Adrenal gland (tissue), 12 donors: ENCODE measurements around the gene OTUB2. TPM values are rescaled to one million over a fixed set of nuclear protein-coding genes. Genes with fewer than 3 reads are reported as not detected.

ENCODE experiments used
- DNase-seq, 7 donors: peaks; one replicate each; pipeline ENCODE4 v3.0.0-alpha.2; 2019 to 2020
- H3K27ac ChIP-seq, 5 donors: fragments of 200-600 bp; sonication (generic) in 4 of 5; 1 replicate in 3 of 5; 2 replicates in 2 of 5; pipeline versions ENCODE4 v1.5.1 to v1.8.0; 2016 to 2020; ENCODE audit warnings: mild to moderate bottlenecking in 1 of 5
- H3K27me3 ChIP-seq: fragments of 200-600 bp; 2 replicates; pipeline ENCODE4 v1.8.0; 2021
- H3K36me3 ChIP-seq, 2 donors: fragments of 200-600 bp; replicated peaks in 1 of 2; 1 replicate in 1 of 2; 2 replicates in 1 of 2; pipeline versions ENCODE4 v1.5.1 to v1.8.0; 2018 to 2022
- H3K4me1 ChIP-seq, 2 donors: fragments of 200-600 bp; replicated peaks in 1 of 2; 1 replicate in 1 of 2; 2 replicates in 1 of 2; pipeline versions ENCODE4 v1.5.1 to v1.8.0; 2018 to 2021
- H3K4me3 ChIP-seq, 4 donors: fragments of 200-600 bp; sonication (generic) in 3 of 4; one replicate each; pipeline ENCODE4 v1.5.1; 2016 to 2018
- H3K9me3 ChIP-seq, 3 donors: fragments of 200-600 bp; sonication (generic) in 1 of 3; replicated peaks in 1 of 3; 1 replicate in 2 of 3; 2 replicates in 1 of 3; pipeline versions ENCODE4 v1.5.1 to v1.8.0; 2016 to 2021
- CTCF ChIP-seq, 6 experiments: fragments of 450-650 bp in 4 of 6; fragments of 200-600 bp in 2 of 6; sonication (generic) in 1 of 6; IDR thresholded peaks; 1 replicate in 5 of 6; 2 replicates in 1 of 6; pipeline versions ENCODE4 v1.5.1 to v1.8.0; 2016 to 2021; ENCODE audit warnings: antibody characterized with exemption in 6 of 6, mild to moderate bottlenecking in 2 of 6, moderate library complexity in 1 of 6
- POLR2A ChIP-seq, 2 donors: fragments of 450-650 bp; IDR thresholded peaks; one replicate each; pipeline ENCODE4 v1.6.1; 2017; ENCODE audit warnings: antibody characterized with exemption in 2 of 2, mild to moderate bottlenecking in 2 of 2, moderate library complexity in 1 of 2
- WGBS, 4 donors: extraction: QIAGEN DNeasy Blood & Tissue Kit in 2 of 4; methylation state at CpG; one replicate each; pipeline versions ENCODE4 v1.1.5 to v1.1.7; 2013 to 2017; 5-methylcytosine and 5-hydroxymethylcytosine counted together
- intact Hi-C, 2 donors: fragments of 100-400 bp; cut with DNase I; formaldehyde crosslinking; loops; one replicate each; pipeline versions ENCODE4 v1.14.1 to v1.15.0; 2022 to 2023
- polyA plus RNA-seq, 3 donors: library from polyadenylated mRNA; stranded (reverse); fragments of 200-250 nt in 2 of 3; fragments of 350-450 nt in 1 of 3; fragmentation: Illumina TruSeq in 1 of 3; extraction: RNeasy Lipid Tissue Mini Kit (QIAGEN cat#74804) in 1 of 3; gene quantifications; one replicate each; pipeline ENCODE4 v1.2.3, GENCODE V29; 2013 to 2014
- total RNA-seq, 9 donors: library from RNA; depleted of rRNA in 4 of 9; stranded (reverse); fragments of >200 nt in 4 of 9; fragments of 120-200 nt in 1 of 9; fragmentation: NEBNext Ultra II Directional in 1 of 9; extraction: Animal tissue kit (Norgen Biotek cat#: 25700) in 1 of 9; gene quantifications; one replicate each; pipeline versions ENCODE4 v1.1.0 to v1.2.4, GENCODE V29; 2013 to 2023
- donor health status: healthy with polysubstance abuse.
- donor health status: Bipolar disorder and iron deficiency.
- donor health status: DM: yes; HTN: yes; CAD: no.
- donor health status: DM: no; HTN: no; CAD: no.
- donor health status: DM: no; HTN: no; CAD: no.
- donor health status: DM: yes; HTN: yes; CAD: no.

Gene OTUB2
- total and polyA plus RNA-seq, 12 donors: 0.17 to 10.7 (median 1.5) TPM

- Histone ChIP-seq H3K9me3 (no peaks in the 10 kb centered on the region), H3K4me3 (no peak overlapping the region), H3K27ac (no peak overlapping the region), H3K36me3 (no peaks in the 10 kb centered on the region), H3K4me1 (no peaks in the 10 kb centered on the region), H3K27me3 (peaks cover 7% of the 10 kb centered on the region)
- 42 to 77% (median 62%) methylated on average over 2 to 8 of the region's 8 CpGs for WGBS, 4 donors
- intact Hi-C loops: loop anchor here in 1 of 2 donors (5.0 kb wide), 1 partner anchor 62 kb away; no protein-coding TSS in a partner anchor
- TF ChIP-seq POLR2A (IDR thresholded peaks at IDR 0.05) (no peak), CTCF (IDR thresholded peaks at IDR 0.05) (no peak)
- no peak for DNase-seq
Measured at GRCh38 chr14:94004015-94004414, 22.1 kb upstream of the OTUB2 start.

GRCh38 chr14:94005324-94006073 lies 20.6 kb upstream of the OTUB2 start:
- DNase-seq: no peak
- Histone ChIP-seq H3K4me3 (no peak overlapping the region), H3K27ac (no peak overlapping the region), H3K27me3 (peaks cover 7% of the 10 kb centered on the region), H3K36me3 (no peaks in the 10 kb centered on the region), H3K4me1 (no peaks in the 10 kb centered on the region), H3K9me3 (no peaks in the 10 kb centered on the region)
- intact Hi-C loops: no loop called here
- 53 to 58% (median 54%) methylated on average over 14 of the region's 14 CpGs for WGBS, 4 donors
- TF ChIP-seq POLR2A (IDR thresholded peaks at IDR 0.05) (no peak), CTCF (IDR thresholded peaks at IDR 0.05) (peak in 1 of 6 experiments; percentile 6)

GRCh38 chr14:94008234-94008633 lies 17.9 kb upstream of the OTUB2 start:
- Histone ChIP-seq H3K27ac (no peak overlapping the region), H3K4me1 (no peaks in the 10 kb centered on the region), H3K9me3 (no peaks in the 10 kb centered on the region), H3K4me3 (no peak overlapping the region), H3K36me3 (no peaks in the 10 kb centered on the region), H3K27me3 (no peaks in the 10 kb centered on the region)
- no peak for DNase-seq
- 50 to 72% (median 63%) methylated on average over 2 to 3 of the region's 3 CpGs for WGBS, 4 donors
- intact Hi-C loops: no loop called here
- no peak for TF ChIP-seq CTCF (IDR thresholded peaks at IDR 0.05)
- TF ChIP-seq POLR2A (IDR thresholded peaks at IDR 0.05): no peak

GRCh38 chr14:94009767-94010166 lies 16.4 kb upstream of the OTUB2 start:
- Histone ChIP-seq H3K9me3 (no peaks in the 10 kb centered on the region), H3K4me1 (no peaks in the 10 kb centered on the region), H3K27me3 (no peaks in the 10 kb centered on the region), H3K4me3 (no peak overlapping the region), H3K27ac (no peak overlapping the region), H3K36me3 (no peaks in the 10 kb centered on the region)
- TF ChIP-seq POLR2A (IDR thresholded peaks at IDR 0.05): no peak
- TF ChIP-seq CTCF (IDR thresholded peaks at IDR 0.05): no peak
- 12 to 25% (median 15%) methylated on average over 4 of the region's 4 CpGs for WGBS, 4 donors
- intact Hi-C loops: no loop called here
- DNase-seq: peak in 1 of 7 donors; percentile 43
